ENCODE measurements around the gene RHCG. TPM values are rescaled to one million over a fixed set of nuclear protein-coding genes. Genes with fewer than 3 reads are reported as not detected.
A peak's percentile ranks its signal among the peaks of the same experiment; 100 is the strongest.

RHCG gene
- total RNA-seq, 2 donors from 2014 or later: 0.48 to 0.67 TPM

DNA sequence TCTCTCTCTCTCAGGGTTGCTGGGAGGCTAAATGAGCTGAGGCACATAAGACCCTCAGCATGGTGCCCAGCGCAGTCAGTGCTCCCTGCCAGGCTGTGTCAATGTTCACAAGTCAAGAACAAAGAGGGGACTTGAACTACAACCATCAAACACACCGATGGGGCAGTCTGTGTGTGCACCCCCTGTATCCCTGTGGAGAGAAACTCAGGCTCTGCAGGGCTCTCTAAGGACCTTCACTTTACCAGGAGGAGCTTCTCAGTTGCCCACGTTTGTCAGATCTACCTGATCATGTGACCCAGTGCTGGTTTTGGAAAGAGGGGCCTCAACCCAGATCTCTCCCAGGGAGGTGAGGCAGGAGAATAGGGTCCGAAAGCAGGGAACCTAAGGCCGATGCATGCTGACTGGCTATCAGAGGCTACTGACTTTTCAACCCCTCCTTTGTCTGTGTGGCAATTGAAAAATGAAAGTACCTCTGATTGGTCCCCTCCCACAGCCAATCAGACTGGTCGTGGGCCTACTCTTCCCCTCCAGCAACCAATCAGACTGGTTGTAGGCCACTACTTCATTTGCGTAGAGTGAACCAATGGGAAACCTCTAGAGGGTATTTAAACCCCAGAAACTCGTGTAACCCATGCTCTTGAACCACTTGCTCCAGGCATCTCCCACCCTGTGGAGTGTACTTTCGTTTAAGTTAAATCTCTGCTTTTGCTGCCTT, 34.0 kb downstream of the RHCG start:
- Histone ChIP-seq H3K4me1 (no peaks in the 10 kb centered on the region), H3K9me3 (no peaks in the 10 kb centered on the region), H3K9ac (ENCODE audit: low read depth in 2 of 2, low read length in 2 of 2) (no peak overlapping the region), H3K36me3 (no peaks in the 10 kb centered on the region), H3K27me3 (no peaks in the 10 kb centered on the region), H3K27ac (no peak overlapping the region), H3K4me3 (no peak overlapping the region)
- intact Hi-C loops (cut with DNase I): no loop called here
- TF ChIP-seq CTCF (IDR thresholded peaks at IDR 0.05): no peak
- no peak for DNase-seq

- no peak for DNase-seq
- Histone ChIP-seq H3K36me3 (no peaks in the 10 kb centered on the region), H3K27me3 (no peaks in the 10 kb centered on the region), H3K27ac (no peak overlapping the region), H3K4me3 (no peak overlapping the region), H3K9ac (ENCODE audit: low read depth in 2 of 2, low read length in 2 of 2) (no peak overlapping the region), H3K9me3 (no peaks in the 10 kb centered on the region), H3K4me1 (no peaks in the 10 kb centered on the region)
- no peak for TF ChIP-seq CTCF (IDR thresholded peaks at IDR 0.05)
- intact Hi-C loops (cut with DNase I): no loop called here
These were observed 35.0 kb downstream of the RHCG start for GRCh38 chr15:89461386-89461785.

DNA sequence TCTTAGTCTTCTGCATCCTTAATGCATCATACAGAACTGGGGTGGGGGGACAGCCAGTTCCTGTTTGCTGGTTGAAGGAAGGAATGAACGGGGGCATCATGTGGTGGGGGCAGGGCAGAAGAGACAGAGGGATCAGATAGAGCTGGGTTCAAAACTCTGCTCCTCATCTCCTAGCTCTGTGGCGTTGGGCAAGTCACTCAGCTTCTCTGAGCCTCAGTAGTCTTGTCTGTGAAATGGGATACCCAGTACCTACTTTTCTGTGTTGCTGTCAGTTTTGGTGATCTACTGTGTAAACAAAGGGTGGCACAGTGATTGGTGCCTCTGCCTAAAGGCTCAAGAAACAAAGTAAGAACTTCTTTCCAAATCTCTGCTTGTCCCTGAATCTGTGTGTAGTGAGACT, 36.3 kb downstream of the RHCG start:
- no peak for DNase-seq
- intact Hi-C loops (cut with DNase I): no loop called here
- Histone ChIP-seq H3K4me1 (no peaks in the 10 kb centered on the region), H3K27me3 (no peaks in the 10 kb centered on the region), H3K9ac (ENCODE audit: low read depth in 2 of 2, low read length in 2 of 2) (no peak overlapping the region), H3K4me3 (no peak overlapping the region), H3K27ac (no peak overlapping the region), H3K36me3 (no peaks in the 10 kb centered on the region), H3K9me3 (no peaks in the 10 kb centered on the region)
- no peak for TF ChIP-seq CTCF (IDR thresholded peaks at IDR 0.05)

- peak; percentile 22 for DNase-seq
- no peak for TF ChIP-seq CTCF (IDR thresholded peaks at IDR 0.05)
- H3K4me3 ChIP-seq: no peak overlapping the region
- H3K27ac ChIP-seq: no peak overlapping the region
- no peaks in the 10 kb centered on the region for H3K9me3 ChIP-seq
- H3K36me3 ChIP-seq: no peaks in the 10 kb centered on the region
- intact Hi-C loops (cut with DNase I): no loop called here
- no peaks in the 10 kb centered on the region for H3K4me1 ChIP-seq
- no peak overlapping the region for H3K9ac ChIP-seq (ENCODE audit: low read depth in 2 of 2, low read length in 2 of 2)
- H3K27me3 ChIP-seq: no peaks in the 10 kb centered on the region
These were observed 36.9 kb downstream of the RHCG start for GRCh38 chr15:89459271-89460038.

DNA sequence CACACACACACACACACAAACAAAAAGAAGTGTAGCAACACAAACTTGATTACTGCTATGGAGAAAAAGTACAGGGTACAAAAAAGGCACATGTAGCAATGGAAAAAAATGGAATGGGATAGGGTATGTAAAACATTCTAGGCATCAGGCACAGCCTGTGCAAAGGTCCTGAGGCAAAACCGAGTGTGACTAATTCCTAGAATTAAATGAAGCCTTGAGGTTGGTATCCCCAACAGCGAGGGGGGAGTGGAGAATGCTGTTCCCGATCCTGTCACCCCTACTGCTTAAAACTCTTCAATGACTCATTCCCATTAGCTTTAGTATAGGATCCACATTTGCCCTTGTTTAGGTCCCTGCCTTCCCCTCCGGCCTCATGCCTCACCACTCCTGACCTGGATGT, 37.9 kb downstream of the RHCG start:
- no peak for DNase-seq
- H3K4me3 ChIP-seq: no peak overlapping the region
- no peaks in the 10 kb centered on the region for H3K36me3 ChIP-seq
- intact Hi-C loops (cut with DNase I): no loop called here
- no peaks in the 10 kb centered on the region for H3K9me3 ChIP-seq
- no peak for TF ChIP-seq CTCF (IDR thresholded peaks at IDR 0.05)
- H3K27me3 ChIP-seq: no peaks in the 10 kb centered on the region
- no peaks in the 10 kb centered on the region for H3K4me1 ChIP-seq
- H3K9ac ChIP-seq (ENCODE audit: low read depth in 2 of 2, low read length in 2 of 2): no peak overlapping the region
- no peak overlapping the region for H3K27ac ChIP-seq
